SK-N-SH (cell line): ENCODE measurements around the gene NLGN1.

Experiments used
- FOXM1 ChIP-seq: IDR thresholded peaks from 2 replicates; pipeline ENCODE4 v1.4.0; 2012; ENCODE audit warnings: low read depth, mild to moderate bottlenecking
- POLR2AphosphoS5 ChIP-seq: IDR thresholded peaks from 2 replicates; pipeline ENCODE4 v1.6.1; 2012; ENCODE audit warnings: low read depth, low read length
- RAD21 ChIP-seq: IDR thresholded peaks from 2 replicates; pipeline ENCODE4 v1.6.1; 2012; ENCODE audit warnings: mild to moderate bottlenecking, low read length

DNA sequence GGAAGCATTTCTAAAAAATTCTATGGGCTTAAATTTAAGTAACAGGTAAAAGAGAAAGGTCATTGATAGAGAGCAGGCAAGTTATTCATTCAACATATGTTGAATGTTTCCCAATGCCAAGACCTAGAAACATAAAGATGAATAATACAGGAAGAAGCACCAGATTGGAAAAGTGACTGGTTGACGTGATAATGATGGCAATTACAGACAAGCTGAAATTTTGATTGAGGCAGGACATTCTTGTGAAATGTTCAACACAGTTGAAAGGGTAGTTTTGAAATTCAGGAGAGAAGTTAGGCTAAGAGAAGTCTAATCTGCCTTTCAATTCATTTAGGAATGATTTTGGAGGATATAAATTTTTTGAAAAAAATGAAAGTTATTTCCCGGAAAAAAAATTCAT lies 925.2 kb downstream of the NLGN1 start:
- TF ChIP-seq FOXM1 (no peak), RAD21 (no peak), POLR2AphosphoS5 (no peak)
